ENCODE measurements around the gene ZMAT2.
"Not testable (repeated sequence)": the region's sequence is repeated elsewhere in the genome, so short reads cannot be mapped to it uniquely, and the experiment has no call there.

Gene ZMAT2

DNA sequence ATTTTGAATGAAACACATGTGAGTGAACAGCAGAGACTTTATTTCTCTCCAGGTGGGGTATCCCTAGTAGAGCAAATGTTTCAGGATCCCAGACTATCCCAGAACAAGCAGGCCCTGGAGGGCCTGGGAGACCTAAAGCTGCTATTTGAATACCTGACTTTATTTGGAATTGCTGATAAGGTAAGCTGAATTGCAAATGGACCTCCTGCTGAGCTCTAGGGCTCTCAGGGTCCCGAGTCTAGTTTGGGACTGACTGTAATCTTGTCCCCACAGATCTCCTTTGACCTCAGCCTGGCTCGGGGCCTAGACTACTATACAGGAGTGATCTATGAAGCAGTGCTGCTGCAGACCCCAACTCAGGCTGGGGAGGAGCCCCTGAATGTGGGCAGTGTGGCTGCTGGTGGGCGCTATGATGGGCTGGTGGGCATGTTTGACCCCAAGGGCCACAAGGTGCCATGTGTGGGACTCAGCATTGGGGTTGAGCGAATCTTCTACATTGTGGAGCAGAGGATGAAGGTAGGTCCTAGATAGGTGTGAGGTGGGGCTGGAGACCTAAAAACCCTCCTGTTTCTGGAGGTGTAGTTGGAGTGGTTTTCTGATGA, 3.3 kb upstream of the ZMAT2 start:
- no peak overlapping the region for H3K4me3 ChIP-seq (ENCODE audit: low read depth in 1 of 2, low read length in 2 of 2)
- no peak for DNase-seq
- no peaks in the 10 kb centered on the region for H3K9me3 ChIP-seq (ENCODE audit: insufficient read depth, low read length, severe bottlenecking)
- peaks cover 42% of the 10 kb centered on the region for H3K79me2 ChIP-seq (ENCODE audit: insufficient read depth, low read length)
- TF ChIP-seq, protein P1, sequence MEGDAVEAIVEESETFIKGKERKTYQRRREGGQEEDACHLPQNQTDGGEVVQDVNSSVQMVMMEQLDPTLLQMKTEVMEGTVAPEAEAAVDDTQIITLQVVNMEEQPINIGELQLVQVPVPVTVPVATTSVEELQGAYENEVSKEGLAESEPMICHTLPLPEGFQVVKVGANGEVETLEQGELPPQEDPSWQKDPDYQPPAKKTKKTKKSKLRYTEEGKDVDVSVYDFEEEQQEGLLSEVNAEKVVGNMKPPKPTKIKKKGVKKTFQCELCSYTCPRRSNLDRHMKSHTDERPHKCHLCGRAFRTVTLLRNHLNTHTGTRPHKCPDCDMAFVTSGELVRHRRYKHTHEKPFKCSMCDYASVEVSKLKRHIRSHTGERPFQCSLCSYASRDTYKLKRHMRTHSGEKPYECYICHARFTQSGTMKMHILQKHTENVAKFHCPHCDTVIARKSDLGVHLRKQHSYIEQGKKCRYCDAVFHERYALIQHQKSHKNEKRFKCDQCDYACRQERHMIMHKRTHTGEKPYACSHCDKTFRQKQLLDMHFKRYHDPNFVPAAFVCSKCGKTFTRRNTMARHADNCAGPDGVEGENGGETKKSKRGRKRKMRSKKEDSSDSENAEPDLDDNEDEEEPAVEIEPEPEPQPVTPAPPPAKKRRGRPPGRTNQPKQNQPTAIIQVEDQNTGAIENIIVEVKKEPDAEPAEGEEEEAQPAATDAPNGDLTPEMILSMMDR (IDR thresholded peaks at IDR 0.05; ENCODE audit: borderline replicate concordance, extremely low read depth, low read length, poor library complexity, severe bottlenecking), result no peak
- TF ChIP-seq EZH2 (IDR thresholded peaks at IDR 0.05; ENCODE audit: borderline replicate concordance, low read depth, low read length, severe bottlenecking), result no peak
- peaks cover 34% of the 10 kb centered on the region for H3K4me1 ChIP-seq (ENCODE audit: insufficient read depth, low read length)
- no peak overlapping the region for H3K9ac ChIP-seq (ENCODE audit: low read depth, low read length)
- peaks cover 5% of the 10 kb centered on the region; the same call in 1 of the 2 replicates for H4K20me1 ChIP-seq (ENCODE audit: insufficient read depth, low read length)
- no peak overlapping the region for H3K27ac ChIP-seq (ENCODE audit: low read length)
- H3K4me2 ChIP-seq (ENCODE audit: insufficient read depth, low read length), result no peak overlapping the region
- H3K36me3 ChIP-seq (ENCODE audit: insufficient read depth, low read length), result peaks cover 77% of the 10 kb centered on the region
- no peak for ATAC-seq (ENCODE audit: insufficient read depth, low read depth)
- H3K27me3 ChIP-seq (ENCODE audit: insufficient read depth, low read length, poor library complexity), result no peaks in the 10 kb centered on the region
- no peak overlapping the region for H2AFZ ChIP-seq (ENCODE audit: low read depth, low read length)

DNA sequence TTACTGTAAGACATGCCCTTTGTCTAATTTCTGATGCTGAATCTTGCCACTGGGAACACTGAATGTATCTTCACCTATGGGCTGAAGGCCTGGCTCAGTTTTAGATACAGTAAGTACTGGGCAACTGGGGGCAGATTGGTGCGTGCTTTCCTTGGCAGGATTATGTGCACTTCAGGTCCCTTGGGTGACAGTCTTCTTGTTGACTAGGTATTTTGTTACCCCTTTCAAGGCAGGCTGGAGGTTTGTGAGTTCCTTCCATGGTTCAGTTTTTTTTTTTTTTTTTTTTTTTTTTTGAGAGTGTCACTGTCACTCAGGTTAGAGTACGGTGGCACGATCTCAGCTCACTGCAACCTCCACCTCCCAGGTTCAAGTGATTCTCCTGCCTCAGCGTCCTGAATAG, 7.6 kb downstream of the ZMAT2 start:
- H3K4me1 ChIP-seq (ENCODE audit: insufficient read depth, low read length), result peaks cover 26% of the 10 kb centered on the region
- peaks cover 42% of the 10 kb centered on the region for H3K36me3 ChIP-seq (ENCODE audit: insufficient read depth, low read length)
- no peak overlapping the region for H3K9ac ChIP-seq (ENCODE audit: low read depth, low read length)
- no peak for ATAC-seq (ENCODE audit: insufficient read depth, low read depth)
- H4K20me1 ChIP-seq (ENCODE audit: insufficient read depth, low read length), result no peaks in the 10 kb centered on the region
- H3K4me2 ChIP-seq (ENCODE audit: insufficient read depth, low read length), result no peak overlapping the region
- H3K9me3 ChIP-seq (ENCODE audit: insufficient read depth, low read length, severe bottlenecking), result no peaks in the 10 kb centered on the region
- H3K27ac ChIP-seq (ENCODE audit: low read length), result no peak overlapping the region
- no peak overlapping the region for H3K4me3 ChIP-seq (ENCODE audit: low read depth in 1 of 2, low read length in 2 of 2)
- no peak for TF ChIP-seq EZH2 (IDR thresholded peaks at IDR 0.05; ENCODE audit: borderline replicate concordance, low read depth, low read length, severe bottlenecking)
- TF ChIP-seq, protein P1 (IDR thresholded peaks at IDR 0.05; ENCODE audit: borderline replicate concordance, extremely low read depth, low read length, poor library complexity, severe bottlenecking), result no peak
- no peak overlapping the region for H2AFZ ChIP-seq (ENCODE audit: low read depth, low read length)
- peaks cover 1% of the 10 kb centered on the region; the same call in 1 of the 2 replicates for H3K79me2 ChIP-seq (ENCODE audit: insufficient read depth, low read length)
- no peak for DNase-seq
- no peaks in the 10 kb centered on the region for H3K27me3 ChIP-seq (ENCODE audit: insufficient read depth, low read length, poor library complexity)

DNA sequence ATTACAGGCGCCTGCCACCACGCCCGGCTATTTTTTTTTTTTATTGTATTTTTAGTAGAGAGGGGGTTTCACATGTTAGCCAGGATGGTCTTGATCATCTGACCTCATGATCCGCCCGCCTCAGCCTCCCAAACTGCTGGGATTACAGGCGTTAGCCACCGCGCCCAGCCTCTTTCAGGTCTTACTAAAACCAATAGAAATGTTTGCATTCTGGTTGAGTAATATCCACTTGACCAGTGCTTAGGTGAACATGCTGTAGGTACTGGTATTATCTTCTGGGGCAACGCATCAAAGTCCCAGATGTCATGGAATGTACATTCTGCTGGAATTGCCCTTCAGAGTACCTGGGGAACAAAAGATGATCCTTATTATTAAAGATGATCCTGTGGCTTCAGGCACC, 8.5 kb downstream of the ZMAT2 start:
- H3K4me3 ChIP-seq (ENCODE audit: low read depth in 1 of 2, low read length in 2 of 2); H3K79me2 ChIP-seq (ENCODE audit: insufficient read depth, low read length); H3K9me3 ChIP-seq (ENCODE audit: insufficient read depth, low read length, severe bottlenecking); H3K4me2 ChIP-seq (ENCODE audit: insufficient read depth, low read length); H3K9ac ChIP-seq (ENCODE audit: low read depth, low read length); ATAC-seq (ENCODE audit: insufficient read depth, low read depth); H2AFZ ChIP-seq (ENCODE audit: low read depth, low read length); H3K27me3 ChIP-seq (ENCODE audit: insufficient read depth, low read length, poor library complexity); H4K20me1 ChIP-seq (ENCODE audit: insufficient read depth, low read length); H3K27ac ChIP-seq (ENCODE audit: low read length); DNase-seq: not testable (repeated sequence)
- peaks cover 26% of the 10 kb centered on the region for H3K4me1 ChIP-seq (ENCODE audit: insufficient read depth, low read length)
- peaks cover 34% of the 10 kb centered on the region for H3K36me3 ChIP-seq (ENCODE audit: insufficient read depth, low read length)

DNA sequence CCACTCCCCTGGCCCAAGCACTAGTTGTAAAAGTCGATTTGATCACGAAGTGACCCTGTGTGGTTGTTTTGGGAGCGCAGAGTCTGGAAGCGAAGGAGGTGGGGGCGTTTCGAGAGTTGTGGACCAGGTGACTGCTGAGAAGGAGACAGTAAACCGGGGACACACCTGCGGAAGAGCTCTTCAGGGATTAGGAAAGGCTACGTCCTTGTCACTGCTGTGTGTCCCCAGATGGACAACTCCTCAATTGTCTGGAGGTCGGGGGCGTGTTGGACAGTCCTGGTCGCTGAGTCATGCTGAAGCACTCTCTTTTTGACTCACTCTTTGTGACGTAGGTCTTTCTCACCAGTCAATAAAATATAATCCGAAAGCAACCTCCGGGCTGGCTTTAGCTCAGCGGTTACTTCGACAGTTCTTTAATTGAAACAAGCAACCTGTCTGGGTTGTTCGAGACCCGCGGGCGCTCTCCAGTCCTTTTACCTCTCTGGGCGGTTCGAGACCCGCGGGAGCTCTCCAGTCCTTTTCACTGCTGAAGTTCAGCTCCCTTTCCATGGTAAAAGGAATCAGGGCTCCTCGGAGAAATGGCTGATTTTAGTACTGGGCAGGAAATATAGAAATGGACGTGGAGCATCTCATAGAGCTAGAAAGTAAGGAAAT, 10.8 kb downstream of the ZMAT2 start:
- Histone ChIP-seq H3K27ac (ENCODE audit: low read length) (peak overlapping the region; percentile 85), H3K4me1 (ENCODE audit: insufficient read depth, low read length) (peaks cover 26% of the 10 kb centered on the region), H3K79me2 (ENCODE audit: insufficient read depth, low read length) (no peaks in the 10 kb centered on the region), H3K4me3 (ENCODE audit: low read depth in 1 of 2, low read length in 2 of 2) (peak overlapping the region; percentile 78 to 99; a peak in 3 of 4 replicates), H3K9ac (ENCODE audit: low read depth, low read length) (peak overlapping the region; percentile 61), H4K20me1 (ENCODE audit: insufficient read depth, low read length) (no peaks in the 10 kb centered on the region), H2AFZ (ENCODE audit: low read depth, low read length) (peak overlapping the region; percentile 96), H3K36me3 (ENCODE audit: insufficient read depth, low read length) (peaks cover 12% of the 10 kb centered on the region; the same call in 1 of the 2 replicates), H3K4me2 (ENCODE audit: insufficient read depth, low read length) (peak overlapping the region; percentile 97), H3K9me3 (ENCODE audit: insufficient read depth, low read length, severe bottlenecking) (no peaks in the 10 kb centered on the region), H3K27me3 (ENCODE audit: insufficient read depth, low read length, poor library complexity) (no peaks in the 10 kb centered on the region)
- DNase-seq (peak; percentile 88), ATAC-seq (ENCODE audit: insufficient read depth, low read depth) (peak; percentile 84)
- TF ChIP-seq, protein P1 (IDR thresholded peaks at IDR 0.05; ENCODE audit: borderline replicate concordance, extremely low read depth, low read length, poor library complexity, severe bottlenecking), result no peak
- TF ChIP-seq EZH2 (IDR thresholded peaks at IDR 0.05; ENCODE audit: borderline replicate concordance, low read depth, low read length, severe bottlenecking), result no peak
